Measurements from ENCODE around the gene APOBEC2.

APOBEC2 gene

DNA sequence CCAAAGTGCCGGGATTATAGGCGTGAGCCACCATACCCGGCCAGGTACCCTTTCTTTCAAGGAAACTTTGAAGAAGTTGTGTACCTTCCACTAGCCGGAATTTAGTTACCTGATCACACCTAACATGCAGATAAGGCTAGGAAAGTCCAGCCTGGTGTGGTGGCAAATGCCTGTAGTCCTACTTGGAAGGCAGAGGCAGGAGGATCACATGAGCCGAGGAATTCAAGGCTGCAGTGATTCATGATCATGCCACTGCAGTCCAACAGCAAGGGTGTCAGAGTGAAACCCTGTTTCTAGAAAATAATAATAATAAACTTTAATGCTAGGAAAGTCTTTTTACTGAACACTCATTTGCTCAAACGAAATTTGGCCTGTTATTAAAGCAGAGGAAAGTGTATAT, 40.7 kb downstream of the APOBEC2 start:
- TF ChIP-seq, protein P1, sequence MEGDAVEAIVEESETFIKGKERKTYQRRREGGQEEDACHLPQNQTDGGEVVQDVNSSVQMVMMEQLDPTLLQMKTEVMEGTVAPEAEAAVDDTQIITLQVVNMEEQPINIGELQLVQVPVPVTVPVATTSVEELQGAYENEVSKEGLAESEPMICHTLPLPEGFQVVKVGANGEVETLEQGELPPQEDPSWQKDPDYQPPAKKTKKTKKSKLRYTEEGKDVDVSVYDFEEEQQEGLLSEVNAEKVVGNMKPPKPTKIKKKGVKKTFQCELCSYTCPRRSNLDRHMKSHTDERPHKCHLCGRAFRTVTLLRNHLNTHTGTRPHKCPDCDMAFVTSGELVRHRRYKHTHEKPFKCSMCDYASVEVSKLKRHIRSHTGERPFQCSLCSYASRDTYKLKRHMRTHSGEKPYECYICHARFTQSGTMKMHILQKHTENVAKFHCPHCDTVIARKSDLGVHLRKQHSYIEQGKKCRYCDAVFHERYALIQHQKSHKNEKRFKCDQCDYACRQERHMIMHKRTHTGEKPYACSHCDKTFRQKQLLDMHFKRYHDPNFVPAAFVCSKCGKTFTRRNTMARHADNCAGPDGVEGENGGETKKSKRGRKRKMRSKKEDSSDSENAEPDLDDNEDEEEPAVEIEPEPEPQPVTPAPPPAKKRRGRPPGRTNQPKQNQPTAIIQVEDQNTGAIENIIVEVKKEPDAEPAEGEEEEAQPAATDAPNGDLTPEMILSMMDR (conservative IDR thresholded peaks at IDR 0.05), result no peak
- no peak for TF ChIP-seq ZFX (IDR thresholded peaks at IDR 0.05)
- no peak overlapping the region for H3K27ac ChIP-seq

DNA sequence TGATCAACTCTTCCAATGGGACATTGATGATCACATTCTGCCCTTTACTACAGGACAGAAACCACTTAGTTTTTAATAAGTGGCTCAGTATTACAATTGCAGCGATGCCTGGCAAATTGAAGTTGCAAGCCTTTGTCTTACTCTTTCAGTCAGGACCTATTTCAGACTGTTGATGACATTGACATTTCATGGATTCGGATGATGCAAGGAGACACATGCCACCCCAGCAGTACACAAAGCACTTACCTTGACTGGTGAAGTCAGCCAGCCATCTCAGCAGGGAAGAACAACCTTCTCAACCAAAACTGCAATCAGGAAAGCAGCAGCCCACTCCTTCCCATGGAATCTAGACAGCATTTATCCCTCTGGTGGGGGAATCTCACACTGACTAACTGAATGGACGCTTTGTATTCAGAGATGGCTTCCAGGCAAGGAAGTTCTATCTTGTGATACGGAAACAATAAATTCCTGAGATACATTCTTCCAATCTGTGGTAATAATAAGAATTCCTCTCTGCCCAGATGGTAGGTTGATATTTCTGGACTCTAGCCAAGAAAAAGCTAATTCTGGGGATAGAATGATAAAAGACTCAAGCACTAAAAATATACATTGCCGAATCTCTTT, 44.6 kb downstream of the APOBEC2 start:
- H3K27ac ChIP-seq, result no peak overlapping the region
- TF ChIP-seq ZFX (IDR thresholded peaks at IDR 0.05), result no peak
- TF ChIP-seq, protein P1 (conservative IDR thresholded peaks at IDR 0.05), result no peak

DNA sequence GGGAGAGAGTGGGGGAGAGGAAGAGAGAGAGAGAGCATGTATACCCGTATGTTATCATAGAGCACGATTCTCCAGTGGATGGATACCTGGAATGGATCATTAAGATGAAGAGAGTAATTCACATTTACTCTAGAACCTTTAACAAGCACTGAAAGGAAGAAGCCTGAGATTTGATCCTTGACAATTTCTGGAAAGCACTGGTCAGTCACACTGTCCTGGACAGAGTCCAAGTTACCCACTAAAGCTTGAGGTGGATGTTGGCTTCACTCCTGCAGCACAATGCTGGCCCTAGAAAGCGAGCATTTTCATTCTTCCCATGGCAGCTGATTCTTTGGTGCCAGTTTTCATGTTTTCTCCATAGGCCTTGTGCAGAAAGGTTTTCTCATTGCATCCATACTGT, 45.4 kb downstream of the APOBEC2 start:
- H3K27ac ChIP-seq, result no peak overlapping the region
- TF ChIP-seq, protein P1 (conservative IDR thresholded peaks at IDR 0.05), result no peak
- TF ChIP-seq ZFX (IDR thresholded peaks at IDR 0.05), result no peak

DNA sequence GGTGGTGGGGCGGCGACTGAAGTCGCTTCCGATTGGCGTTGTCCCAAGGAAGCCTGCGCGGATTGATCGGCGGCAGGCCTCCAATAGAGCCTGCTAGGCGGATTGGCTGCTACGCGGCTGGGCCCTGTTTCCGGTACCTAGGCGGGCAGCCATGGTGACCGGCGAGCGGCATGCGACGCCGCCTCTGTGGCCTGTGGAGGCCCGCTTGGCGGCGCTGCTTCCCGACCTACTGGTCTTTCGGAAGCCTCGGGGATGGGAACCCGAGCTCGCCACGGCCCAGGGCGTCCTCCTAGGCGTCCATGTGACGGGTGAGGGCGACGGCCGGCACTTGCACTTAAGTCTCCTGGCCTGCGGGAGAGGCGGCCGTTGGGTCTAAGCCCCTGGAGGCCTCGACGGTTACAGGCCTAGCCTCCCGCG, 47.9 kb downstream of the APOBEC2 start:
- no peak overlapping the region for H3K27ac ChIP-seq
- no peak for TF ChIP-seq ZFX (IDR thresholded peaks at IDR 0.05)
- TF ChIP-seq, protein P1 (conservative IDR thresholded peaks at IDR 0.05), result no peak

DNA sequence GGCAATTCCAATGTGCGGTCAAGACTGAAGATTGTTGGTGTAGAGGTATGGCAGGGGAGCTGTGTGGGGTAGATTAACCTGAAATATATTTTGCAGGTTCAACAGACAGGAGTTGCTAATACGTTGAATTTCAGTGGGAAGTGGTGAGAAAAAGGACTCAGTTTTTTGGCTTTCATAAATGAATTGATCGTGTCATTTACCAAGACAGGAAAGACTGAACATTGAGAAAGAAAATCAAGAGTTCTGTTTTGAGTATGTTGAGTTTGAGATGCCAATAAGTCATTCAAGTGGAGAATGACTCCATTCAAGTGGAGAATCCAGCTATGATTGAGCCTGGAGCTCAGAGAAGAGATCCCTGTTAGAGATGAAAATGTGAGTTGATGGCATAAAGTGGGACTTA, 50.8 kb downstream of the APOBEC2 start:
- H3K27ac ChIP-seq, result no peak overlapping the region
- TF ChIP-seq, protein P1 (conservative IDR thresholded peaks at IDR 0.05), result no peak
- TF ChIP-seq ZFX (IDR thresholded peaks at IDR 0.05), result no peak

DNA sequence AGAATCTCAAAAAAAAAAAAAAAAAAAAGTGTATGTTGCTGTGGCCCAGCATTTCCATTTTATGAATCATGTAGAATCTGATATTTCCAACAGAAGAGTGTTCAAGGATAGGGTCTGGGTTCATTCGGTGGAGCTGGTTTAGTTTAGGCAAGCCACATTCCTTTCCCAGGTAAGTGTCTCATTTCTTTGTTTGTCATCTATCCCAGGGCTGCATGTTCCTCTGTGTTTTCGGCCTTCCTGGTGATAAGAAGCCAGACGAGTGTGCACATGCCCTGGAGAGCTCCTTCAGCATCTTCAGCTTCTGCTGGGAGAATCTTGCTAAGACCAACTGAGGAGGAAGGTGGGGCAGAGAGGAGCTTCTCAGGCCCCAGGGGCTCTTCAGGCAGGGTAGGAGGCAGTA, 58.0 kb downstream of the APOBEC2 start:
- H3K27ac ChIP-seq, result no peak overlapping the region

More for the DNA sequence above, 58.0 kb downstream of the APOBEC2 start:
- TF ChIP-seq, protein P1 (conservative IDR thresholded peaks at IDR 0.05), result no peak
- TF ChIP-seq ZFX (IDR thresholded peaks at IDR 0.05), result no peak
